HepG2 (cell line): Measurements from ENCODE around the gene U2AF2. TPM values are rescaled to one million over a fixed set of nuclear protein-coding genes. Genes with fewer than 3 reads are reported as not detected.
A peak's percentile ranks its signal among the peaks of the same experiment; 100 is the strongest.

ENCODE experiments used
- ATF7 ChIP-seq, 2 experiments: fragments of 450-650 bp in 1 of 2; sonication (generic) in 1 of 2; formaldehyde crosslinking in 1 of 2; IDR thresholded peaks; 2 replicates each; pipeline versions ENCODE4 v1.4.0 to v1.6.1; 2016 to 2020; ENCODE audit warnings: antibody characterized with exemption in 1 of 2, mild to moderate bottlenecking in 1 of 2, missing genetic modification reagents in 1 of 2
- CBFB ChIP-seq: sonication (generic); formaldehyde crosslinking; IDR thresholded peaks from 2 replicates; pipeline ENCODE4 v1.4.0; 2020; ENCODE audit warnings: missing genetic modification reagents
- FOXJ3 ChIP-seq: sonication (generic); formaldehyde crosslinking; IDR thresholded peaks from 2 replicates; pipeline ENCODE4 v1.4.0; 2020; ENCODE audit warnings: missing genetic modification reagents, mild to moderate bottlenecking, borderline replicate concordance
- HMGA1 ChIP-seq: sonication (generic); formaldehyde crosslinking; conservative IDR thresholded peaks from 2 replicates; pipeline ENCODE4 v1.4.0; 2020; ENCODE audit warnings: missing genetic modification reagents
- ISL2 ChIP-seq: sonication (generic); formaldehyde crosslinking; IDR thresholded peaks from 2 replicates; pipeline ENCODE4 v1.5.0; 2020; ENCODE audit warnings: missing genetic modification reagents
- JUND ChIP-seq: sonication (generic); formaldehyde crosslinking; IDR thresholded peaks from 2 replicates; pipeline ENCODE4 v1.8.0; 2022; ENCODE audit warnings: mild to moderate bottlenecking, missing genetic modification reagents
- KAT8 ChIP-seq: IDR thresholded peaks from 2 replicates; pipeline ENCODE4 v1.6.1; 2016; ENCODE audit warnings: missing genetic modification reagents, missing compliant biosample characterization
- MXD3 ChIP-seq: IDR thresholded peaks from 2 replicates; pipeline ENCODE4 v1.6.1; 2016; ENCODE audit warnings: mild to moderate bottlenecking, missing biosample characterization, missing genetic modification reagents
- NFIC ChIP-seq: IDR thresholded peaks from 2 replicates; pipeline ENCODE4 v1.6.1; 2012; ENCODE audit warnings: mild to moderate bottlenecking, low read length, inconsistent platforms
- RBAK ChIP-seq: sonication (generic); formaldehyde crosslinking; IDR thresholded peaks from 2 replicates; pipeline ENCODE4 v1.5.1; 2020; ENCODE audit warnings: mild to moderate bottlenecking, missing genetic modification reagents
- SP4 ChIP-seq: sonication (generic); formaldehyde crosslinking; IDR thresholded peaks from 2 replicates; pipeline ENCODE4 v1.8.1; 2023; ENCODE audit warnings: mild to moderate bottlenecking, missing genetic modification reagents
- ZFAT ChIP-seq: sonication (generic); formaldehyde crosslinking; conservative IDR thresholded peaks from 2 replicates; pipeline ENCODE4 v1.8.1; 2023; ENCODE audit warnings: missing genetic modification reagents, inconsistent platforms
- ZNF274 ChIP-seq: sonication (generic); formaldehyde crosslinking; IDR thresholded peaks from 2 replicates; pipeline ENCODE4 v1.5.1; 2020; ENCODE audit warnings: mild to moderate bottlenecking, missing genetic modification reagents
- ZNF292 ChIP-seq: sonication (generic); formaldehyde crosslinking; IDR thresholded peaks from 2 replicates; pipeline ENCODE4 v1.8.1; 2022; ENCODE audit warnings: mild to moderate bottlenecking, low read depth, missing genetic modification reagents, borderline replicate concordance
- ZNF3 ChIP-seq: IDR thresholded peaks from 2 replicates; pipeline ENCODE4 v1.7.0; 2017; ENCODE audit warnings: inconsistent platforms
- ZNF569 ChIP-seq: sonication (generic); formaldehyde crosslinking; IDR thresholded peaks from 2 replicates; pipeline ENCODE4 v1.5.0; 2020; ENCODE audit warnings: mild to moderate bottlenecking, missing genetic modification reagents, moderate library complexity, borderline replicate concordance
- ZNF768 ChIP-seq: sonication (generic); formaldehyde crosslinking; IDR thresholded peaks from 2 replicates; pipeline ENCODE4 v1.4.0; 2020; ENCODE audit warnings: missing genetic modification reagents
- ZNF792 ChIP-seq: IDR thresholded peaks from 2 replicates; pipeline ENCODE4 v1.6.1; 2016
- polyA plus RNA-seq, 8 experiments: library from polyadenylated mRNA; depleted of rRNA in 3 of 8; stranded (reverse) in 7 of 8; unstranded in 1 of 8; fragments of >200 nt; fragmentation: Illumina TruSeq in 4 of 8; extraction: Trizol in 4 of 8; gene quantifications; 2 replicates each; pipeline versions ENCODE4 v1.2.1 to v1.2.3, GENCODE V29; 2011 to 2016; ENCODE audit warnings: low read depth in 4 of 8, missing spikeins in 1 of 8, mixed read lengths in 1 of 8; ENCODE audit not compliant: insufficient read depth in 1 of 8
- total RNA-seq, 5 experiments: library from RNA; depleted of rRNA; stranded (reverse); fragments of >200 nt; fragmentation: Illumina TruSeq; extraction: Trizol; gene quantifications; 2 replicates each; pipeline ENCODE4 v1.2.3, GENCODE V29; 2016; ENCODE audit warnings: low read depth in 1 of 5
- TF ChIP-seq, protein P1 (sequence below): sonication (generic); formaldehyde crosslinking; IDR thresholded peaks from 2 replicates; pipeline ENCODE4 v1.5.1; 2020; ENCODE audit warnings: mild to moderate bottlenecking, moderate library complexity, missing genetic modification reagents
- TF ChIP-seq, protein P2 (sequence below): sonication (generic); formaldehyde crosslinking; IDR thresholded peaks from 2 replicates; pipeline ENCODE4 v1.4.0; 2020; ENCODE audit warnings: missing genetic modification reagents; ENCODE audit errors: not compliant biosample characterization
- TF ChIP-seq, protein P3 (sequence below): sonication (generic); formaldehyde crosslinking; conservative IDR thresholded peaks from 2 replicates; pipeline ENCODE4 v1.4.0; 2020; ENCODE audit warnings: missing genetic modification reagents
- TF ChIP-seq, protein P4 (sequence below): IDR thresholded peaks from 2 replicates; pipeline ENCODE4 v1.6.1; 2016; ENCODE audit warnings: low read depth, control low read depth
- TF ChIP-seq, protein P5 (sequence below): sonication (generic); formaldehyde crosslinking; IDR thresholded peaks from 2 replicates; pipeline ENCODE4 v1.4.0; 2020; ENCODE audit warnings: missing genetic modification reagents

U2AF2 gene
- total and polyA plus RNA-seq, 2 of the 13 experiments (the other 11 are each of a cell fraction or from before 2014, with no cell fraction given): 84.3 to 124 TPM

GRCh38 chr19:55674841-55675660 lies 20.2 kb downstream of the U2AF2 start, which contains the start of gene EPN1 (continued):
- TF ChIP-seq RBAK (no peak), ZNF792 (CRISPR knock-in tag) (no peak), ZNF274 (CRISPR knock-in tag) (no peak), ZNF292 (CRISPR knock-in tag) (no peak), MXD3 (CRISPR knock-in tag) (no peak), SP4 (CRISPR knock-in tag) (peak; percentile 61; the same call in 1 of the 2 replicates), ZNF768 (CRISPR knock-in tag) (no peak), JUND (CRISPR knock-in tag) (no peak), ZFAT (CRISPR knock-in tag) (no peak), ZNF569 (no peak), ISL2 (0 out of 2 replicates have a peak, but pooled peaks have one; percentile 33), ATF7 (IDR thresholded peaks at IDR 0.05) (no peak), ATF7 (CRISPR knock-in tag; IDR thresholded peaks at IDR 0.05) (no peak), HMGA1 (CRISPR knock-in tag) (no peak), CBFB (CRISPR knock-in tag) (no peak; the same call in 1 of the 2 replicates), KAT8 (peak; percentile 95), FOXJ3 (CRISPR knock-in tag) (no peak), ZNF3 (no peak), NFIC (no peak)
- TF ChIP-seq, protein P1, sequence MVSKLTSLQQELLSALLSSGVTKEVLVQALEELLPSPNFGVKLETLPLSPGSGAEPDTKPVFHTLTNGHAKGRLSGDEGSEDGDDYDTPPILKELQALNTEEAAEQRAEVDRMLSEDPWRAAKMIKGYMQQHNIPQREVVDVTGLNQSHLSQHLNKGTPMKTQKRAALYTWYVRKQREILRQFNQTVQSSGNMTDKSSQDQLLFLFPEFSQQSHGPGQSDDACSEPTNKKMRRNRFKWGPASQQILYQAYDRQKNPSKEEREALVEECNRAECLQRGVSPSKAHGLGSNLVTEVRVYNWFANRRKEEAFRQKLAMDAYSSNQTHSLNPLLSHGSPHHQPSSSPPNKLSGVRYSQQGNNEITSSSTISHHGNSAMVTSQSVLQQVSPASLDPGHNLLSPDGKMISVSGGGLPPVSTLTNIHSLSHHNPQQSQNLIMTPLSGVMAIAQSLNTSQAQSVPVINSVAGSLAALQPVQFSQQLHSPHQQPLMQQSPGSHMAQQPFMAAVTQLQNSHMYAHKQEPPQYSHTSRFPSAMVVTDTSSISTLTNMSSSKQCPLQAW: peak; percentile 68; the same call in 1 of the 2 replicates
- TF ChIP-seq, protein P2, sequence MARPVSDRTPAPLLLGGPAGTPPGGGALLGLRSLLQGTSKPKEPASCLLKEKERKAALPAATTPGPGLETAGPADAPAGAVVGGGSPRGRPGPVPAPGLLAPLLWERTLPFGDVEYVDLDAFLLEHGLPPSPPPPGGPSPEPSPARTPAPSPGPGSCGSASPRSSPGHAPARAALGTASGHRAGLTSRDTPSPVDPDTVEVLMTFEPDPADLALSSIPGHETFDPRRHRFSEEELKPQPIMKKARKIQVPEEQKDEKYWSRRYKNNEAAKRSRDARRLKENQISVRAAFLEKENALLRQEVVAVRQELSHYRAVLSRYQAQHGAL (CRISPR knock-in tag): no peak
- TF ChIP-seq, protein P3, sequence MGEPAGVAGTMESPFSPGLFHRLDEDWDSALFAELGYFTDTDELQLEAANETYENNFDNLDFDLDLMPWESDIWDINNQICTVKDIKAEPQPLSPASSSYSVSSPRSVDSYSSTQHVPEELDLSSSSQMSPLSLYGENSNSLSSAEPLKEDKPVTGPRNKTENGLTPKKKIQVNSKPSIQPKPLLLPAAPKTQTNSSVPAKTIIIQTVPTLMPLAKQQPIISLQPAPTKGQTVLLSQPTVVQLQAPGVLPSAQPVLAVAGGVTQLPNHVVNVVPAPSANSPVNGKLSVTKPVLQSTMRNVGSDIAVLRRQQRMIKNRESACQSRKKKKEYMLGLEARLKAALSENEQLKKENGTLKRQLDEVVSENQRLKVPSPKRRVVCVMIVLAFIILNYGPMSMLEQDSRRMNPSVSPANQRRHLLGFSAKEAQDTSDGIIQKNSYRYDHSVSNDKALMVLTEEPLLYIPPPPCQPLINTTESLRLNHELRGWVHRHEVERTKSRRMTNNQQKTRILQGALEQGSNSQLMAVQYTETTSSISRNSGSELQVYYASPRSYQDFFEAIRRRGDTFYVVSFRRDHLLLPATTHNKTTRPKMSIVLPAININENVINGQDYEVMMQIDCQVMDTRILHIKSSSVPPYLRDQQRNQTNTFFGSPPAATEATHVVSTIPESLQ: no peak
- TF ChIP-seq, protein P4, sequence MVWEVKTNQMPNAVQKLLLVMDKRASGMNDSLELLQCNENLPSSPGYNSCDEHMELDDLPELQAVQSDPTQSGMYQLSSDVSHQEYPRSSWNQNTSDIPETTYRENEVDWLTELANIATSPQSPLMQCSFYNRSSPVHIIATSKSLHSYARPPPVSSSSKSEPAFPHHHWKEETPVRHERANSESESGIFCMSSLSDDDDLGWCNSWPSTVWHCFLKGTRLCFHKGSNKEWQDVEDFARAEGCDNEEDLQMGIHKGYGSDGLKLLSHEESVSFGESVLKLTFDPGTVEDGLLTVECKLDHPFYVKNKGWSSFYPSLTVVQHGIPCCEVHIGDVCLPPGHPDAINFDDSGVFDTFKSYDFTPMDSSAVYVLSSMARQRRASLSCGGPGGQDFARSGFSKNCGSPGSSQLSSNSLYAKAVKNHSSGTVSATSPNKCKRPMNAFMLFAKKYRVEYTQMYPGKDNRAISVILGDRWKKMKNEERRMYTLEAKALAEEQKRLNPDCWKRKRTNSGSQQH (CRISPR knock-in tag): no peak; the same call in 1 of the 2 replicates
- TF ChIP-seq, protein P5, sequence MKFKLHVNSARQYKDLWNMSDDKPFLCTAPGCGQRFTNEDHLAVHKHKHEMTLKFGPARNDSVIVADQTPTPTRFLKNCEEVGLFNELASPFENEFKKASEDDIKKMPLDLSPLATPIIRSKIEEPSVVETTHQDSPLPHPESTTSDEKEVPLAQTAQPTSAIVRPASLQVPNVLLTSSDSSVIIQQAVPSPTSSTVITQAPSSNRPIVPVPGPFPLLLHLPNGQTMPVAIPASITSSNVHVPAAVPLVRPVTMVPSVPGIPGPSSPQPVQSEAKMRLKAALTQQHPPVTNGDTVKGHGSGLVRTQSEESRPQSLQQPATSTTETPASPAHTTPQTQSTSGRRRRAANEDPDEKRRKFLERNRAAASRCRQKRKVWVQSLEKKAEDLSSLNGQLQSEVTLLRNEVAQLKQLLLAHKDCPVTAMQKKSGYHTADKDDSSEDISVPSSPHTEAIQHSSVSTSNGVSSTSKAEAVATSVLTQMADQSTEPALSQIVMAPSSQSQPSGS (CRISPR knock-in tag): peak; percentile 45; the same call in 1 of the 2 replicates
